Measurements from ENCODE around the gene HAPLN1.

HAPLN1 gene

GRCh38 chr5:83715236-83716065 lies 5.2 kb downstream of the HAPLN1 start:
- DNase-seq: no peak

- DNase-seq: no peak
These were observed 5.8 kb downstream of the HAPLN1 start for GRCh38 chr5:83714810-83715209.

- DNase-seq: no peak
These were observed 8.6 kb downstream of the HAPLN1 start for GRCh38 chr5:83711982-83712601.

- no peak for DNase-seq
These were observed 10.7 kb downstream of the HAPLN1 start for GRCh38 chr5:83709973-83710372.

- no peak for DNase-seq
These were observed 12.5 kb downstream of the HAPLN1 start for GRCh38 chr5:83708170-83708569.

- DNase-seq: no peak
These were observed 17.6 kb downstream of the HAPLN1 start for GRCh38 chr5:83703059-83703458.

- no peak for DNase-seq
These were observed 18.8 kb downstream of the HAPLN1 start for GRCh38 chr5:83701886-83702285.

- DNase-seq: no peak
These were observed 30.8 kb downstream of the HAPLN1 start for GRCh38 chr5:83689881-83690280.

- DNase-seq: no peak
These were observed 32.4 kb downstream of the HAPLN1 start for GRCh38 chr5:83688281-83688680.

- DNase-seq: no peak
These were observed 33.5 kb downstream of the HAPLN1 start for GRCh38 chr5:83687124-83687619.

- no peak for DNase-seq
These were observed 34.4 kb downstream of the HAPLN1 start for GRCh38 chr5:83686251-83686650.

- DNase-seq: no peak
These were observed 36.8 kb downstream of the HAPLN1 start for GRCh38 chr5:83683836-83684235.

GRCh38 chr5:83672646-83673045 lies 48.0 kb downstream of the HAPLN1 start:
- DNase-seq: no peak

- no peak for DNase-seq
These were observed 48.5 kb downstream of the HAPLN1 start for GRCh38 chr5:83672158-83672557.

GRCh38 chr5:83665631-83666030 lies 55.0 kb downstream of the HAPLN1 start:
- DNase-seq: no peak

GRCh38 chr5:83662558-83662957 lies 58.1 kb downstream of the HAPLN1 start:
- no peak for DNase-seq

GRCh38 chr5:83657807-83658525 lies 62.7 kb downstream of the HAPLN1 start:
- no peak for DNase-seq

GRCh38 chr5:83654427-83654994 lies 66.1 kb downstream of the HAPLN1 start:
- no peak for DNase-seq

GRCh38 chr5:83653669-83654068 lies 67.0 kb downstream of the HAPLN1 start:
- no peak for DNase-seq

GRCh38 chr5:83645936-83646335 lies 74.7 kb downstream of the HAPLN1 start:
- no peak for DNase-seq

GRCh38 chr5:83644301-83644700 lies 76.4 kb downstream of the HAPLN1 start:
- no peak for DNase-seq

GRCh38 chr5:83641946-83642345 lies 78.7 kb downstream of the HAPLN1 start:
- no peak for DNase-seq

- DNase-seq: no peak
These were observed 80.7 kb downstream of the HAPLN1 start for GRCh38 chr5:83639911-83640310.
